ENCODE results near the gene ECE2. TPM values are rescaled to one million over a fixed set of nuclear protein-coding genes. Genes with fewer than 3 reads are reported as not detected.
A peak's percentile ranks its signal among the peaks of the same experiment; 100 is the strongest.

ECE2 gene
- total RNA-seq, 1 experiment from 2014 or later: not detected

GRCh38 chr3:184314700-184315542, 39.1 kb downstream of the ECE2 start:
- H3K27me3 ChIP-seq (replicated peaks; ENCODE audit: insufficient read depth, low read depth, low read length, poor library complexity): no peaks in the 10 kb centered on the region
- ChIA-PET CTCF (no interaction called here), POLR2A (ENCODE audit: low non-redundant PET) (no interaction called here)
- no peaks in the 10 kb centered on the region for H3K9me3 ChIP-seq (ENCODE audit: low read depth, low read length, poor library complexity, severe bottlenecking)
- TF ChIP-seq EZH2 (IDR thresholded peaks at IDR 0.05; ENCODE audit: borderline replicate concordance, low read depth, low read length, poor library complexity, severe bottlenecking) (no peak), CTCF (conservative IDR thresholded peaks at IDR 0.05; ENCODE audit: low read depth, low read length) (no peak)
- intact Hi-C loops (cut with micrococcal nuclease; ENCODE audit: unreplicated experiment): loop anchor here (1.0 kb wide), 1 partner anchor 15 kb away; no protein-coding TSS in a partner anchor
- peak overlapping the region; percentile 92 for H3K27ac ChIP-seq (ENCODE audit: low read depth, low read length, poor library complexity, severe bottlenecking)
- no TSS peak for BruUV-seq (replicated peaks)
- peak overlapping the region; percentile 93 for H3K4me3 ChIP-seq (ENCODE audit: low read depth, low read length, poor library complexity, severe bottlenecking)
- peaks cover 24% of the 10 kb centered on the region for H3K36me3 ChIP-seq (ENCODE audit: insufficient read depth, low read length, poor library complexity, severe bottlenecking)
- H3K4me1 ChIP-seq (ENCODE audit: insufficient read depth, low read length, poor library complexity, severe bottlenecking): peaks cover 30% of the 10 kb centered on the region
- DNase-seq (ENCODE audit: low spot score): peak; percentile 65

- H3K9me3 ChIP-seq (ENCODE audit: low read depth, low read length, poor library complexity, severe bottlenecking): no peaks in the 10 kb centered on the region
- CTCF ChIA-PET: no interaction called here
- TF ChIP-seq CTCF (conservative IDR thresholded peaks at IDR 0.05; ENCODE audit: low read depth, low read length) (no peak), EZH2 (IDR thresholded peaks at IDR 0.05; ENCODE audit: borderline replicate concordance, low read depth, low read length, poor library complexity, severe bottlenecking) (no peak)
- intact Hi-C loops (cut with micrococcal nuclease; ENCODE audit: unreplicated experiment): no loop called here
- H3K4me3 ChIP-seq (ENCODE audit: low read depth, low read length, poor library complexity, severe bottlenecking): peak overlapping the region; percentile 93
- DNase-seq (ENCODE audit: low spot score): no peak
- no peaks in the 10 kb centered on the region for H3K27me3 ChIP-seq (replicated peaks; ENCODE audit: insufficient read depth, low read depth, low read length, poor library complexity)
- peaks cover 34% of the 10 kb centered on the region for H3K4me1 ChIP-seq (ENCODE audit: insufficient read depth, low read length, poor library complexity, severe bottlenecking)
- POLR2A ChIA-PET (ENCODE audit: low non-redundant PET): no interaction called here
- peaks cover 26% of the 10 kb centered on the region for H3K36me3 ChIP-seq (ENCODE audit: insufficient read depth, low read length, poor library complexity, severe bottlenecking)
- BruUV-seq (replicated peaks): no TSS peak
- H3K27ac ChIP-seq (ENCODE audit: low read depth, low read length, poor library complexity, severe bottlenecking): peak overlapping the region; percentile 92
Observed at GRCh38 chr3:184315543-184315867, 39.7 kb downstream of the ECE2 start.

GRCh38 chr3:184315871-184316661, 40.2 kb downstream of the ECE2 start:
- Histone ChIP-seq H3K27ac (ENCODE audit: low read depth, low read length, poor library complexity, severe bottlenecking) (peak overlapping the region; percentile 92), H3K36me3 (ENCODE audit: insufficient read depth, low read length, poor library complexity, severe bottlenecking) (peaks cover 32% of the 10 kb centered on the region), H3K9me3 (ENCODE audit: low read depth, low read length, poor library complexity, severe bottlenecking) (no peaks in the 10 kb centered on the region), H3K4me1 (ENCODE audit: insufficient read depth, low read length, poor library complexity, severe bottlenecking) (peaks cover 34% of the 10 kb centered on the region), H3K27me3 (replicated peaks; ENCODE audit: insufficient read depth, low read depth, low read length, poor library complexity) (no peaks in the 10 kb centered on the region), H3K4me3 (ENCODE audit: low read depth, low read length, poor library complexity, severe bottlenecking) (peak overlapping the region; percentile 93)
- intact Hi-C loops (cut with micrococcal nuclease; ENCODE audit: unreplicated experiment): no loop called here
- no peak for DNase-seq (ENCODE audit: low spot score)
- CTCF ChIA-PET: no interaction called here
- POLR2A ChIA-PET (ENCODE audit: low non-redundant PET): no interaction called here
- no TSS peak for BruUV-seq (replicated peaks)
- no peak for TF ChIP-seq CTCF (conservative IDR thresholded peaks at IDR 0.05; ENCODE audit: low read depth, low read length)
- TF ChIP-seq EZH2 (IDR thresholded peaks at IDR 0.05; ENCODE audit: borderline replicate concordance, low read depth, low read length, poor library complexity, severe bottlenecking): no peak

All from A673 (cell line).